PC-9 (cell line): ENCODE results near the gene PCDHGA1. TPM values are rescaled to one million over a fixed set of nuclear protein-coding genes. Genes with fewer than 3 reads are reported as not detected.
"Not testable (repeated sequence)": the region's sequence is repeated elsewhere in the genome, so short reads cannot be mapped to it uniquely, and the experiment has no call there.

Experiments used
- BruUV-seq: library from RNA; stranded (reverse); fragments of 400-500 nt; replicated peaks from 2 replicates; lab custom pipeline; 2021; lab: Mats Ljungman, UMichigan
- CTCF ChIA-PET: fragments of 300-600 bp; sonication (Branson Sonifier 250); formaldehyde crosslinking; loops from one replicate; lab custom pipeline; 2022; ENCODE audit warnings: antibody characterized with exemption; lab: Charles Lee
- POLR2A ChIA-PET: fragments of 300-600 bp; sonication (Branson Sonifier 250); formaldehyde crosslinking; loops from one replicate; lab custom pipeline; 2022; ENCODE audit warnings: antibody characterized with exemption; ENCODE audit not compliant: unreplicated experiment; lab: Charles Lee
- DNase-seq, 2 experiments: peaks; one replicate each; pipeline versions ENCODE4 v3.0.0 to v3.0.0-alpha.2; 2015 to 2022; ENCODE audit warnings: mixed read lengths in 1 of 2
- H2AFZ ChIP-seq: fragments of 200-600 bp; sonication (generic); 2 replicates; pipeline ENCODE4 v1.8.1; 2017; ENCODE audit warnings: antibody characterized with exemption
- H3F3A ChIP-seq: fragments of 200-600 bp; sonication (generic); 2 replicates; pipeline ENCODE4 v1.8.1; 2017; ENCODE audit warnings: antibody characterized with exemption, mild to moderate bottlenecking, low read depth; ENCODE audit not compliant: insufficient read depth
- H3K27ac ChIP-seq: fragments of 200-600 bp; sonication (generic); 2 replicates; pipeline ENCODE4 v1.6.1; 2016; ENCODE audit warnings: mixed run types
- H3K27me3 ChIP-seq: fragments of 200-600 bp; sonication (generic); 2 replicates; pipeline ENCODE4 v1.6.1; 2016; ENCODE audit warnings: low read depth, mixed run types; ENCODE audit not compliant: insufficient read depth
- H3K36me3 ChIP-seq: fragments of 200-600 bp; sonication (generic); 2 replicates; pipeline ENCODE4 v1.6.1; 2016; ENCODE audit warnings: low read depth, mixed run types
- H3K4me1 ChIP-seq: fragments of 200-600 bp; sonication (generic); replicated peaks from 2 replicates; pipeline ENCODE4 v1.6.1; 2016; ENCODE audit warnings: mixed run types; ENCODE audit not compliant: insufficient read depth
- H3K4me2 ChIP-seq: fragments of 200-600 bp; sonication (generic); 2 replicates; pipeline ENCODE4 v1.6.1; 2017; ENCODE audit warnings: mixed run types
- H3K4me3 ChIP-seq: fragments of 200-600 bp; sonication (generic); 2 replicates; pipeline ENCODE4 v1.6.1; 2016; ENCODE audit warnings: mixed run types
- H3K79me2 ChIP-seq: fragments of 200-600 bp; sonication (generic); 2 replicates; pipeline ENCODE4 v1.6.1; 2017; ENCODE audit warnings: low read depth, mixed run types
- H3K9me2 ChIP-seq: fragments of 200-600 bp; sonication (generic); 2 replicates; pipeline ENCODE4 v1.8.1; 2017; ENCODE audit warnings: mild to moderate bottlenecking; ENCODE audit not compliant: insufficient read depth
- H3K9me3 ChIP-seq: fragments of 200-600 bp; sonication (generic); 2 replicates; pipeline ENCODE4 v1.8.1; 2016; ENCODE audit warnings: low read depth; ENCODE audit not compliant: insufficient read depth
- H4K20me1 ChIP-seq: fragments of 200-600 bp; sonication (generic); 2 replicates; pipeline ENCODE4 v1.8.1; 2017; ENCODE audit not compliant: insufficient read depth
- EZH2 ChIP-seq: fragments of 200-600 bp; sonication (generic); IDR thresholded peaks from 2 replicates; pipeline ENCODE4 v1.8.0; 2017; ENCODE audit warnings: antibody characterized with exemption, low read depth
- intact Hi-C: fragments of 100-400 bp; cut with micrococcal nuclease; formaldehyde crosslinking; loops from one replicate; pipeline ENCODE4 v1.10.0; 2022; ENCODE audit not compliant: unreplicated experiment
- total RNA-seq: library from RNA; stranded (reverse); gene quantifications from 2 replicates; pipeline ENCODE4 v1.2.3, GENCODE V29; 2021
- TF ChIP-seq, protein P1 (sequence below): fragments of 200-600 bp; sonication (generic); conservative IDR thresholded peaks from 2 replicates; pipeline ENCODE4 v1.6.1; 2017; ENCODE audit warnings: mixed run types, antibody characterized with exemption, mild to moderate bottlenecking, moderate library complexity

PCDHGA1 gene
- total RNA-seq, 1 experiment from 2014 or later, result 0.07 TPM

DNA sequence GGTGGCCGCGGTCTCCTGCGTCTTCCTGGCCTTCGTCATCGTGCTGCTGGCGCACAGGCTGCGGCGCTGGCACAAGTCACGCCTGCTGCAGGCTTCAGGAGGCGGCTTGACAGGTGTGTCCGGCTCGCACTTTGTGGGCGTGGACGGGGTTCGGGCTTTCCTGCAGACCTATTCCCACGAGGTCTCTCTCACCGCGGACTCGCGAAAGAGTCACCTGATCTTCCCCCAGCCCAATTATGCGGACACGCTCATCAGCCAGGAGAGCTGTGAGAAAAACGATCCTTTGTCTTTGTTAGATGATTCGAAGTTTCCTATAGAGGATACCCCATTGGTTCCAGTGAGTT is 84.9 kb downstream of the PCDHGA1 start:
- POLR2A ChIA-PET, result not testable (repeated sequence)
- intact Hi-C loops, result loop anchor here (10.0 kb wide), 1 partner anchor 90 kb away; the partner anchor contains the start of gene TAF7

DNA sequence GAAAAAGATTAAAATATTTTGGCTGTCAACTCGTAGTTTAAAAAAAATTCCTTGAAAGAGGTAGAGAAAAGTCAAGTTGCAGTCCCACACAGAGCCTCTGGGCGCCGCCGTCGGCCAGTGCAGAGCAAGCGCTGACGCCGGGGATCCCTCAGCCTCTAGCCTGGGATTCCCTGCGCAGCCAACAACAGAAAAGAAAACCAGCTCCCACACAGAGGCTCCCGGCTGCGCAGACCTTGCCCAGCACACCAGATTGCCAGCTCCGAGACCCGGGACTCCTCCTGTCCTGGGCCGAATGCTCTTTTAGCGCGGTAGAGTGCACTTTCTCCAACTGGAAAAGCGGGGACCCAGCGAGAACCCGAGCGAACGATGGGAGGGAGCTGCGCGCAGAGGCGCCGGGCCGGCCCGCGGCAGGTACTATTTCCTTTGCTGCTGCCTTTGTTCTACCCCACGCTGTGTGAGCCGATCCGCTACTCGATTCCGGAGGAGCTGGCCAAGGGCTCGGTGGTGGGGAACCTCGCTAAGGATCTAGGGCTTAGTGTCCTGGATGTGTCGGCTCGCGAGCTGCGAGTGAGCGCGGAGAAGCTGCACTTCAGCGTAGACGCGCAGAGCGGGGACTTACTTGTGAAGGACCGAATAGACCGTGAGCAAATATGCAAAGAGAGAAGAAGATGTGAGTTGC is 87.3 kb downstream of the PCDHGA1 start, which contains the start of gene PCDHGB7:
Gene PCDHGB7, plus strand, starts transcription at position 184 of the 679 bp plus-strand sequence. Its CDS starts 183 bp downstream, at position 367.
- POLR2A ChIA-PET, H3K27ac ChIP-seq, H3K9me2 ChIP-seq, H3K27me3 ChIP-seq, H4K20me1 ChIP-seq, H3K4me2 ChIP-seq, H3K79me2 ChIP-seq, BruUV-seq, H2AFZ ChIP-seq, H3F3A ChIP-seq, H3K4me1 ChIP-seq, H3K9me3 ChIP-seq, H3K36me3 ChIP-seq, H3K4me3 ChIP-seq: not testable (repeated sequence)
- intact Hi-C loops, result loop anchor here (1.0 to 10.0 kb wide), 2 partner anchors 93 to 147 kb away; partner anchors contain the start of gene TAF7
- TF ChIP-seq, protein P1, sequence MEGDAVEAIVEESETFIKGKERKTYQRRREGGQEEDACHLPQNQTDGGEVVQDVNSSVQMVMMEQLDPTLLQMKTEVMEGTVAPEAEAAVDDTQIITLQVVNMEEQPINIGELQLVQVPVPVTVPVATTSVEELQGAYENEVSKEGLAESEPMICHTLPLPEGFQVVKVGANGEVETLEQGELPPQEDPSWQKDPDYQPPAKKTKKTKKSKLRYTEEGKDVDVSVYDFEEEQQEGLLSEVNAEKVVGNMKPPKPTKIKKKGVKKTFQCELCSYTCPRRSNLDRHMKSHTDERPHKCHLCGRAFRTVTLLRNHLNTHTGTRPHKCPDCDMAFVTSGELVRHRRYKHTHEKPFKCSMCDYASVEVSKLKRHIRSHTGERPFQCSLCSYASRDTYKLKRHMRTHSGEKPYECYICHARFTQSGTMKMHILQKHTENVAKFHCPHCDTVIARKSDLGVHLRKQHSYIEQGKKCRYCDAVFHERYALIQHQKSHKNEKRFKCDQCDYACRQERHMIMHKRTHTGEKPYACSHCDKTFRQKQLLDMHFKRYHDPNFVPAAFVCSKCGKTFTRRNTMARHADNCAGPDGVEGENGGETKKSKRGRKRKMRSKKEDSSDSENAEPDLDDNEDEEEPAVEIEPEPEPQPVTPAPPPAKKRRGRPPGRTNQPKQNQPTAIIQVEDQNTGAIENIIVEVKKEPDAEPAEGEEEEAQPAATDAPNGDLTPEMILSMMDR, result peak; percentile 73
- peak in 1 of 2 experiments; percentile 67 for DNase-seq
- CTCF ChIA-PET, result interaction anchor here (1.0 to 1.3 kb wide), 2 partner anchors 11 to 146 kb away, joined by 3 to 7 read pairs; no protein-coding TSS in a partner anchor

More for the DNA sequence above, 84.9 kb downstream of the PCDHGA1 start:
- BruUV-seq, H3K79me2 ChIP-seq, H3F3A ChIP-seq, H3K27me3 ChIP-seq, DNase-seq, H4K20me1 ChIP-seq, H3K4me3 ChIP-seq, H3K4me1 ChIP-seq, H3K4me2 ChIP-seq, CTCF ChIA-PET, H3K27ac ChIP-seq, H3K9me2 ChIP-seq, H3K36me3 ChIP-seq, H2AFZ ChIP-seq, H3K9me3 ChIP-seq: not testable (repeated sequence)

DNA sequence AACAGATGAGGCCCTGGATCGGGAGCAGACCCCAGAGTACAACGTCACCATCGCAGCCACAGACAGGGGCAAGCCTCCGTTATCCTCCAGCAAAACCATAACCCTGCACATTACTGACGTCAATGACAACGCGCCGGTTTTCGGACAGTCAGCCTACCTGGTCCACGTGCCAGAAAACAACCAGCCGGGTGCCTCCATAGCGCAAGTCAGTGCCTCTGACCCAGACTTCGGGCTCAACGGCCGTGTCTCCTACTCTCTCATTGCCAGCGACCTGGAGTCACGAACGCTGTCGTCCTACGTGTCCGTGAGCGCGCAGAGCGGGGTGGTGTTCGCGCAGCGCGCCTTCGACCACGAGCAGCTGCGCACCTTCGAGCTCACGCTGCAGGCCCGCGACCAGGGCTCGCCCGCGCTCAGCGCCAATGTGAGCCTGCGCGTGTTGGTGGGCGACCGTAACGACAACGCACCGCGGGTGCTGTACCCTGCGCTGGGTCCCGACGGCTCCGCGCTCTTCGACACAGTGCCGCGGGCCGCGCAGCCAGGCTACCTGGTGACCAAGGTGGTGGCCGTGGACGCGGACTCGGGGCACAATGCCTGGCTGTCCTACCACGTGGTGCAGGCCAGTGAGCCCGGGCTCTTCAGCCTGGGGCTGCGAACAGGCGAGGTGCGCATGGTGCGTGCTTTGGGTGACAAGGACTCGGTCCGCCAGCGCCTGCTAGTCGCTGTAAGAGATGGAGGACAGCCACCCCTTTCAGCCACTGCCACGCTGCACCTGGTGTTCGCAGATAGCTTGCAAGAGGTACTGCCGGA is 89.0 kb downstream of the PCDHGA1 start:
- H3K36me3 ChIP-seq, result no peaks in the 10 kb centered on the region
- H4K20me1 ChIP-seq, result no peaks in the 10 kb centered on the region
- no peak for DNase-seq
- no TSS peak for BruUV-seq
- no peak overlapping the region for H3K4me2 ChIP-seq
- peaks cover 10% of the 10 kb centered on the region; the same call in 1 of the 2 replicates for H3K27me3 ChIP-seq
- H3K9me3 ChIP-seq, result no peaks in the 10 kb centered on the region
- H3K27ac ChIP-seq, result no peak overlapping the region
- no peaks in the 10 kb centered on the region for H3F3A ChIP-seq
- H2AFZ ChIP-seq, result no peak overlapping the region
- no peak overlapping the region for H3K4me3 ChIP-seq
- H3K4me1 ChIP-seq, result no peaks in the 10 kb centered on the region
- ChIA-PET POLR2A (no interaction called here), CTCF (no interaction called here)
- intact Hi-C loops, result loop anchor here (10.0 kb wide), 1 partner anchor 94 kb away; the partner anchor contains the start of gene TAF7
- H3K79me2 ChIP-seq, result no peaks in the 10 kb centered on the region
- TF ChIP-seq EZH2, result no peak
- TF ChIP-seq, protein P1, result no peak
- no peaks in the 10 kb centered on the region for H3K9me2 ChIP-seq
